Measurements from ENCODE around the gene PCDH8.

DNA sequence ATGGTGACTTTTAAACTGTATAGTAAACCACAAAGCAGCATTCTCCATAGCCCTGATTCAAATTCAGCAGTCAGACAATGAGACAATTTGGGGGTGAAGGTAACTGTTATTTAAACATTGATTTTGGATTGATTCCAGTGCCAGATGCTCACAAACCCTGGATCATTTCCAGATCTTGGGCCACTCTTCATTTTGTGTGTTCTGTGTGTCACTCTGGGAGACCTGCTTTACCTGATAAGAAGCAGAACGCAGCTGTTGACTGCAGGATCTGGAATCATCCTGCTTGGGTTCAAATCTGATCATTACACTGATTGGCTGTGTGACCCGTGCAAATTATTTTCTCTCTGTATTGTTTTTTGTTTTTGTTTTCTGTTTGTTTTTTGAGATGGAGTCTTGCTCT is 4.0 kb upstream of the PCDH8 start:
- TF ChIP-seq POLR2AphosphoS5 (IDR thresholded peaks at IDR 0.05; ENCODE audit: low read depth, low read length) (no peak), TAF1 (IDR thresholded peaks at IDR 0.05; ENCODE audit: borderline replicate concordance, low read depth, low read length) (no peak), TCF12 (IDR thresholded peaks at IDR 0.05) (no peak), SIN3A (IDR thresholded peaks at IDR 0.05; ENCODE audit: borderline replicate concordance, low read depth, low read length) (no peak), CHD2 (IDR thresholded peaks at IDR 0.05; ENCODE audit: low read length, partially characterized antibody) (peak; percentile 61), TEAD4 (IDR thresholded peaks at IDR 0.05; ENCODE audit: borderline replicate concordance, insufficient read depth) (no peak), RCOR1 (IDR thresholded peaks at IDR 0.05; ENCODE audit: low read length) (peak; percentile 91), YY1 (IDR thresholded peaks at IDR 0.05; ENCODE audit: low read depth) (no peak)
- TF ChIP-seq, protein P1, sequence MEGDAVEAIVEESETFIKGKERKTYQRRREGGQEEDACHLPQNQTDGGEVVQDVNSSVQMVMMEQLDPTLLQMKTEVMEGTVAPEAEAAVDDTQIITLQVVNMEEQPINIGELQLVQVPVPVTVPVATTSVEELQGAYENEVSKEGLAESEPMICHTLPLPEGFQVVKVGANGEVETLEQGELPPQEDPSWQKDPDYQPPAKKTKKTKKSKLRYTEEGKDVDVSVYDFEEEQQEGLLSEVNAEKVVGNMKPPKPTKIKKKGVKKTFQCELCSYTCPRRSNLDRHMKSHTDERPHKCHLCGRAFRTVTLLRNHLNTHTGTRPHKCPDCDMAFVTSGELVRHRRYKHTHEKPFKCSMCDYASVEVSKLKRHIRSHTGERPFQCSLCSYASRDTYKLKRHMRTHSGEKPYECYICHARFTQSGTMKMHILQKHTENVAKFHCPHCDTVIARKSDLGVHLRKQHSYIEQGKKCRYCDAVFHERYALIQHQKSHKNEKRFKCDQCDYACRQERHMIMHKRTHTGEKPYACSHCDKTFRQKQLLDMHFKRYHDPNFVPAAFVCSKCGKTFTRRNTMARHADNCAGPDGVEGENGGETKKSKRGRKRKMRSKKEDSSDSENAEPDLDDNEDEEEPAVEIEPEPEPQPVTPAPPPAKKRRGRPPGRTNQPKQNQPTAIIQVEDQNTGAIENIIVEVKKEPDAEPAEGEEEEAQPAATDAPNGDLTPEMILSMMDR (IDR thresholded peaks at IDR 0.05): no peak
- TF ChIP-seq, protein P2, sequence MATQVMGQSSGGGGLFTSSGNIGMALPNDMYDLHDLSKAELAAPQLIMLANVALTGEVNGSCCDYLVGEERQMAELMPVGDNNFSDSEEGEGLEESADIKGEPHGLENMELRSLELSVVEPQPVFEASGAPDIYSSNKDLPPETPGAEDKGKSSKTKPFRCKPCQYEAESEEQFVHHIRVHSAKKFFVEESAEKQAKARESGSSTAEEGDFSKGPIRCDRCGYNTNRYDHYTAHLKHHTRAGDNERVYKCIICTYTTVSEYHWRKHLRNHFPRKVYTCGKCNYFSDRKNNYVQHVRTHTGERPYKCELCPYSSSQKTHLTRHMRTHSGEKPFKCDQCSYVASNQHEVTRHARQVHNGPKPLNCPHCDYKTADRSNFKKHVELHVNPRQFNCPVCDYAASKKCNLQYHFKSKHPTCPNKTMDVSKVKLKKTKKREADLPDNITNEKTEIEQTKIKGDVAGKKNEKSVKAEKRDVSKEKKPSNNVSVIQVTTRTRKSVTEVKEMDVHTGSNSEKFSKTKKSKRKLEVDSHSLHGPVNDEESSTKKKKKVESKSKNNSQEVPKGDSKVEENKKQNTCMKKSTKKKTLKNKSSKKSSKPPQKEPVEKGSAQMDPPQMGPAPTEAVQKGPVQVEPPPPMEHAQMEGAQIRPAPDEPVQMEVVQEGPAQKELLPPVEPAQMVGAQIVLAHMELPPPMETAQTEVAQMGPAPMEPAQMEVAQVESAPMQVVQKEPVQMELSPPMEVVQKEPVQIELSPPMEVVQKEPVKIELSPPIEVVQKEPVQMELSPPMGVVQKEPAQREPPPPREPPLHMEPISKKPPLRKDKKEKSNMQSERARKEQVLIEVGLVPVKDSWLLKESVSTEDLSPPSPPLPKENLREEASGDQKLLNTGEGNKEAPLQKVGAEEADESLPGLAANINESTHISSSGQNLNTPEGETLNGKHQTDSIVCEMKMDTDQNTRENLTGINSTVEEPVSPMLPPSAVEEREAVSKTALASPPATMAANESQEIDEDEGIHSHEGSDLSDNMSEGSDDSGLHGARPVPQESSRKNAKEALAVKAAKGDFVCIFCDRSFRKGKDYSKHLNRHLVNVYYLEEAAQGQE (IDR thresholded peaks at IDR 0.05; ENCODE audit: low read depth, low read length): no peak

Measured in SK-N-SH (cell line).